HCT116 (cell line): ENCODE results near the gene MAGEF1. TPM values are rescaled to one million over a fixed set of nuclear protein-coding genes. Genes with fewer than 3 reads are reported as not detected.

Experiments
- ATAC-seq: fragments of 200-7000 bp; cut with Tn5 transposase; 2 replicates; pipeline ENCODE4 v1.9.1; 2020; ENCODE audit warnings: mild to moderate bottlenecking, moderate library complexity
- BruUV-seq: library from RNA; stranded (reverse); fragments of 400-500 nt; replicated peaks from 2 replicates; lab custom pipeline; 2021; lab: Mats Ljungman, UMichigan
- CTCF ChIA-PET: fragments of 300-600 bp; sonication (Branson Sonifier 250); formaldehyde crosslinking; loops from one replicate; lab custom pipeline; 2021; ENCODE audit warnings: antibody characterized with exemption; lab: Charles Lee
- POLR2A ChIA-PET: fragments of 300-600, 350-600 bp; sonication (Branson Sonifier 250); formaldehyde crosslinking; loops from one replicate; lab custom pipeline; 2021; ENCODE audit warnings: antibody characterized with exemption; lab: Charles Lee
- RAD21 ChIA-PET, 2 experiments: fragments of 300-600 bp; sonication (Branson Sonifier 250); formaldehyde crosslinking; loops; one replicate each; lab custom pipeline; 2023; ENCODE audit warnings: low total read pairs in 2 of 2; ENCODE audit not compliant: uncharacterized antibody in 2 of 2, unreplicated experiment in 2 of 2, low non-redundant PET in 1 of 2; lab: Charles Lee
- DNase-seq: peaks from one replicate; pipeline ENCODE4 v3.0.0-alpha.2; 2010; ENCODE audit warnings: low read depth, low spot score
- H2AFZ ChIP-seq: fragments of 200-600 bp; shearing (Covaris generic), sonication (generic); 2 replicates; pipeline ENCODE4 v1.6.1; 2017; ENCODE audit warnings: low read depth, mixed run types, mixed read lengths, antibody characterized with exemption, low read length; ENCODE audit not compliant: poor library complexity, severe bottlenecking
- H3K27ac ChIP-seq: 2 replicates; pipeline ENCODE4 v1.5.1; 2012; ENCODE audit warnings: low read depth, low read length
- H3K27me3 ChIP-seq: fragments of 200-600 bp; sonication (generic); 2 replicates; pipeline ENCODE4 v1.6.1; 2016; ENCODE audit warnings: mixed run types, low read length, mixed read lengths; ENCODE audit not compliant: insufficient read depth
- H3K36me3 ChIP-seq, 2 experiments: fragments of 200-500 bp in 1 of 2; fragments of 200-600 bp in 1 of 2; sonication (Bioruptor generic) in 1 of 2; sonication (generic) in 1 of 2; 2 replicates each; pipeline versions ENCODE4 v1.5.1 to v1.6.1; 2014 to 2016; ENCODE audit warnings: low read length in 2 of 2, inconsistent platforms in 1 of 2, mixed read lengths in 1 of 2, mixed run types in 1 of 2; ENCODE audit not compliant: insufficient read depth in 2 of 2, control insufficient read depth in 1 of 2
- H3K4me1 ChIP-seq, 2 experiments: fragments of 200-600 bp in 1 of 2; sonication (generic) in 1 of 2; 2 replicates each; pipeline versions ENCODE4 v1.5.1 to v1.6.1; 2012 to 2017; ENCODE audit warnings: low read length in 2 of 2, inconsistent platforms in 1 of 2, mild to moderate bottlenecking in 1 of 2, mixed read lengths in 1 of 2, mixed run types in 1 of 2, moderate library complexity in 1 of 2; ENCODE audit not compliant: insufficient read depth in 2 of 2, control insufficient read depth in 1 of 2
- H3K4me2 ChIP-seq: fragments of 200-600 bp; sonication (generic); 2 replicates; pipeline ENCODE4 v1.6.1; 2017; ENCODE audit warnings: mixed run types, low read length, mixed read lengths
- H3K4me3 ChIP-seq, 2 experiments: fragments of 200-600 bp in 1 of 2; sonication (generic) in 1 of 2; replicated peaks in 1 of 2; 2 replicates each; pipeline ENCODE4 v1.5.1; 2011 to 2016; ENCODE audit warnings: low read length in 2 of 2, control low read depth in 1 of 2, low read depth in 1 of 2, mild to moderate bottlenecking in 1 of 2, mixed read lengths in 1 of 2, mixed run types in 1 of 2
- H3K79me2 ChIP-seq: fragments of 200-600 bp; sonication (generic); 2 replicates; pipeline ENCODE4 v1.6.1; 2017; ENCODE audit warnings: mild to moderate bottlenecking, mixed run types, low read length, moderate library complexity, mixed read lengths; ENCODE audit not compliant: insufficient read depth
- H3K9ac ChIP-seq: fragments of 200-600 bp; sonication (generic); 2 replicates; pipeline ENCODE4 v1.6.1; 2016; ENCODE audit warnings: low read length, mixed read lengths
- H3K9me2 ChIP-seq: fragments of 200-600 bp; sonication (generic), shearing (Covaris generic); 2 replicates; pipeline ENCODE4 v1.6.1; 2017; ENCODE audit warnings: mixed run types, mild to moderate bottlenecking, moderate library complexity; ENCODE audit not compliant: insufficient read depth
- H3K9me3 ChIP-seq, 2 experiments: fragments of 200-500 bp in 1 of 2; fragments of 200-600 bp in 1 of 2; sonication (Bioruptor generic) in 1 of 2; sonication (generic) in 1 of 2; 2 replicates each; pipeline ENCODE4 v1.6.1; 2014 to 2017; ENCODE audit warnings: low read length in 2 of 2, mixed read lengths in 2 of 2, inconsistent platforms in 1 of 2, low read depth in 1 of 2, mild to moderate bottlenecking in 1 of 2, mixed run types in 1 of 2, moderate library complexity in 1 of 2; ENCODE audit not compliant: control insufficient read depth in 1 of 2, insufficient read depth in 1 of 2
- H4K20me1 ChIP-seq: fragments of 200-600 bp; sonication (generic), shearing (Covaris generic); 2 replicates; pipeline ENCODE4 v1.6.1; 2017; ENCODE audit warnings: mixed run types, mild to moderate bottlenecking, moderate library complexity; ENCODE audit not compliant: insufficient read depth
- ATF3 ChIP-seq: IDR thresholded peaks from 2 replicates; pipeline ENCODE4 v1.6.1; 2012
- CTCF ChIP-seq, 3 experiments: fragments of 200-600 bp in 1 of 3; sonication (generic) in 1 of 3; IDR thresholded peaks in 2 of 3; conservative IDR thresholded peaks in 1 of 3; 2 replicates each; pipeline ENCODE4 v1.5.1; 2012 to 2017; ENCODE audit warnings: low read depth in 2 of 3, low read length in 2 of 3, antibody characterized with exemption in 1 of 3, borderline replicate concordance in 1 of 3, control low read depth in 1 of 3, mild to moderate bottlenecking in 1 of 3, mixed read lengths in 1 of 3, mixed run types in 1 of 3, moderate library complexity in 1 of 3; ENCODE audit not compliant: insufficient read depth in 1 of 3
- EGR1 ChIP-seq: IDR thresholded peaks from 2 replicates; pipeline ENCODE4 v1.6.1; 2012; ENCODE audit warnings: low read depth
- EZH2 ChIP-seq: fragments of 200-600 bp; sonication (generic); IDR thresholded peaks from 2 replicates; pipeline ENCODE4 v1.6.1; 2017; ENCODE audit warnings: antibody characterized with exemption, mixed run types
- EZH2phosphoT487 ChIP-seq: fragments of 200-600 bp; IDR thresholded peaks from 2 replicates; pipeline ENCODE4 v1.6.1; 2018; ENCODE audit warnings: antibody characterized with exemption, borderline replicate concordance
- FOSL1 ChIP-seq: IDR thresholded peaks from 2 replicates; pipeline ENCODE4 v1.6.1; 2012; ENCODE audit warnings: low read depth
- MAX ChIP-seq: IDR thresholded peaks from 2 replicates; pipeline ENCODE4 v1.6.1; 2012
- POLR2A ChIP-seq: IDR thresholded peaks from 2 replicates; pipeline ENCODE4 v1.7.0; 2011; ENCODE audit warnings: borderline replicate concordance; ENCODE audit not compliant: insufficient read depth, insufficient read length; ENCODE audit errors: extremely low read depth
- SIN3A ChIP-seq: IDR thresholded peaks from 2 replicates; pipeline ENCODE4 v1.6.1; 2012; ENCODE audit warnings: low read depth
- SP1 ChIP-seq: IDR thresholded peaks from 2 replicates; pipeline ENCODE4 v1.6.1; 2012; ENCODE audit warnings: low read depth
- SRF ChIP-seq: IDR thresholded peaks from 2 replicates; pipeline ENCODE4 v1.6.1; 2012; ENCODE audit warnings: low read depth
- TCF7L2 ChIP-seq: IDR thresholded peaks from 2 replicates; pipeline ENCODE4 v1.7.0; 2011; ENCODE audit warnings: borderline replicate concordance, inconsistent platforms; ENCODE audit not compliant: insufficient read depth, insufficient read length; ENCODE audit errors: extremely low read depth
- YY1 ChIP-seq: IDR thresholded peaks from 2 replicates; pipeline ENCODE4 v1.6.1; 2011; ENCODE audit warnings: low read length, low read depth, moderate library complexity, mild to moderate bottlenecking; ENCODE audit not compliant: insufficient replicate concordance; ENCODE audit errors: extremely low read depth
- ZBTB33 ChIP-seq: IDR thresholded peaks from 2 replicates; pipeline ENCODE4 v1.6.1; 2011; ENCODE audit warnings: mild to moderate bottlenecking, low read length, moderate library complexity; ENCODE audit not compliant: insufficient replicate concordance; ENCODE audit errors: extremely low read depth
- ZNF274 ChIP-seq: fragments of 200-500 bp; sonication (Bioruptor generic); IDR thresholded peaks from 2 replicates; pipeline ENCODE4 v1.6.1; 2014; ENCODE audit warnings: mild to moderate bottlenecking, low read depth, low read length, inconsistent platforms
- intact Hi-C: fragments of 100-400 bp; cut with micrococcal nuclease; formaldehyde crosslinking; loops from 2 replicates; pipeline ENCODE4 v1.10.0; 2022
- total RNA-seq: library from RNA; stranded (reverse); gene quantifications from one replicate; pipeline ENCODE4 v1.2.1, GENCODE V29; 2021; ENCODE audit not compliant: unreplicated experiment

MAGEF1 gene
- total RNA-seq, 1 experiment from 2014 or later = 44.1 TPM

- TF ChIP-seq SRF = no peak
- TF ChIP-seq FOSL1 = no peak
- no peak for TF ChIP-seq SIN3A
- no peak for TF ChIP-seq MAX
- no peak for TF ChIP-seq EZH2
- TF ChIP-seq CTCF (IDR thresholded peaks at IDR 0.05 in 2 of 3, conservative IDR thresholded peaks at IDR 0.05 in 1 of 3; ENCODE audit: borderline replicate concordance in 1 of 3, insufficient read depth in 1 of 3, low read depth in 2 of 3, low read length in 2 of 3) = no peak
- TF ChIP-seq ZNF274 = no peak
- no peak for TF ChIP-seq ATF3
- no peak for TF ChIP-seq POLR2A
- TF ChIP-seq EZH2phosphoT487 = no peak
- TF ChIP-seq ZBTB33 = no peak
- TF ChIP-seq TCF7L2 = no peak
- TF ChIP-seq EGR1 = no peak
- no peak for TF ChIP-seq SP1
- no peak for TF ChIP-seq YY1
- Histone ChIP-seq H4K20me1 (no peaks in the 10 kb centered on the region), H3K9me2 (no peaks in the 10 kb centered on the region), H3K27me3 (no peaks in the 10 kb centered on the region), H3K4me2 (no peak overlapping the region), H3K9ac (no peak overlapping the region), H3K27ac (no peak overlapping the region), H3K36me3 (no peaks in the 10 kb centered on the region), H3K4me3 (no peak overlapping the region), H3K79me2 (no peaks in the 10 kb centered on the region), H3K9me3 (no peaks in the 10 kb centered on the region), H2AFZ (no peak overlapping the region), H3K4me1 (peaks cover 0 to 7% of the 10 kb centered on the region in 2 experiments; a peak in 2 of 4 replicates)
- intact Hi-C loops = no loop called here
- ChIA-PET POLR2A (interaction anchor here (1.0 kb wide), 1 partner anchor 9 kb away, joined by 3 read pairs; no protein-coding TSS in a partner anchor), CTCF (interaction anchor here (3.0 kb wide), 1 partner anchor 190 kb away, joined by 16 read pairs; the partner anchor contains the start of gene EPHB3), RAD21 (interaction anchor here (0.6 to 1.7 kb wide), 2 partner anchors 59 to 190 kb away, joined by 4 to 5 read pairs; partner anchors contain the start of gene EPHB3 (in 1 of the 2))
- BruUV-seq = no TSS peak
- no peak for ATAC-seq
- DNase-seq = no peak
Measured at GRCh38 chr3:184751204-184752040, 39.6 kb upstream of the MAGEF1 start.
